Hepatocyte (in vitro differentiated cells): ENCODE data around the gene HHAT. TPM values are rescaled to one million over a fixed set of nuclear protein-coding genes. Genes with fewer than 3 reads are reported as not detected.

Experiments
- DNase-seq: peaks from one replicate; pipeline ENCODE4 v3.0.0-alpha.2; 2016; ENCODE audit warnings: low spot score
- H2AFZ ChIP-seq: fragments of 200-600 bp; sonication (generic); 2 replicates; pipeline ENCODE4 v1.6.0; 2016; ENCODE audit warnings: antibody characterized with exemption, mild to moderate bottlenecking
- H3K27ac ChIP-seq: fragments of 200-600 bp; sonication (generic); 2 replicates; pipeline ENCODE4 v1.5.1; 2016; ENCODE audit warnings: mild to moderate bottlenecking
- H3K27me3 ChIP-seq: fragments of 200-600 bp; sonication (generic); 2 replicates; pipeline ENCODE4 v1.6.1; 2016
- H3K36me3 ChIP-seq: fragments of 200-600 bp; sonication (generic); replicated peaks from 2 replicates; pipeline ENCODE4 v1.5.1; 2016; ENCODE audit warnings: low read depth; ENCODE audit not compliant: insufficient read depth
- H3K4me1 ChIP-seq: fragments of 200-600 bp; sonication (generic); 2 replicates; pipeline ENCODE4 v1.5.1; 2016; ENCODE audit warnings: mild to moderate bottlenecking, moderate library complexity; ENCODE audit not compliant: insufficient read depth
- H3K4me2 ChIP-seq: fragments of 200-600 bp; sonication (generic); 2 replicates; pipeline ENCODE4 v1.6.0; 2016
- H3K4me3 ChIP-seq: fragments of 200-600 bp; sonication (generic); 2 replicates; pipeline ENCODE4 v1.5.1; 2016; ENCODE audit warnings: mild to moderate bottlenecking
- H3K79me2 ChIP-seq: fragments of 200-600 bp; sonication (generic); 2 replicates; pipeline ENCODE4 v1.6.0; 2017; ENCODE audit warnings: mild to moderate bottlenecking
- H3K9me2 ChIP-seq: fragments of 200-600 bp; sonication (generic); replicated peaks from 2 replicates; pipeline ENCODE4 v1.6.0; 2017; ENCODE audit warnings: mild to moderate bottlenecking; ENCODE audit not compliant: insufficient read depth
- H3K9me3 ChIP-seq: fragments of 200-600 bp; sonication (generic); 2 replicates; pipeline ENCODE4 v1.5.1; 2016; ENCODE audit warnings: low read depth, mild to moderate bottlenecking
- H4K20me1 ChIP-seq: fragments of 200-600 bp; sonication (generic); 2 replicates; pipeline ENCODE4 v1.6.0; 2016; ENCODE audit warnings: mild to moderate bottlenecking; ENCODE audit not compliant: insufficient read depth, poor library complexity, severe bottlenecking
- CTCF ChIP-seq: fragments of 200-600 bp; sonication (generic); IDR thresholded peaks from 2 replicates; pipeline ENCODE4 v1.5.1; 2016; ENCODE audit warnings: antibody characterized with exemption, mild to moderate bottlenecking; ENCODE audit not compliant: poor library complexity
- EZH2 ChIP-seq: fragments of 200-600 bp; sonication (generic); IDR thresholded peaks from 2 replicates; pipeline ENCODE4 v1.6.1; 2016; ENCODE audit warnings: antibody characterized with exemption, mild to moderate bottlenecking, borderline replicate concordance
- EZH2phosphoT487 ChIP-seq: fragments of 200-600 bp; sonication (generic); IDR thresholded peaks from one replicate; pipeline ENCODE4 v1.6.1; 2018; ENCODE audit warnings: antibody characterized with exemption, mild to moderate bottlenecking, low read depth, moderate library complexity; ENCODE audit not compliant: unreplicated experiment, severe bottlenecking
- WGBS: methylation state at CpG from one replicate; pipeline ENCODE4 v1.1.6; 2016; ENCODE audit warnings: low lambda C conversion rate; ENCODE audit errors: missing lambda C conversion rate; 5-methylcytosine and 5-hydroxymethylcytosine counted together
- polyA plus RNA-seq: library from polyadenylated mRNA; unstranded; fragments of >200 nt; fragmentation: Nextera tagmentation; extraction: Ambion mirVana; gene quantifications from 2 replicates; pipeline ENCODE4 v1.2.1, GENCODE V29; 2016
- total RNA-seq: library from RNA; depleted of rRNA; stranded (reverse); fragments of >200 nt; gene quantifications from 2 replicates; pipeline ENCODE4 v1.2.3, GENCODE V29; 2014

Gene HHAT
- total and polyA plus RNA-seq, 2 experiments from 2014 or later: 5.3 to 6.3 TPM

- H3K9me3 ChIP-seq: no peaks in the 10 kb centered on the region
- H3K27me3 ChIP-seq: no peaks in the 10 kb centered on the region
- no peaks in the 10 kb centered on the region for H4K20me1 ChIP-seq
- no peak overlapping the region for H3K4me3 ChIP-seq
- no peak overlapping the region for H3K27ac ChIP-seq
- no peak for TF ChIP-seq EZH2phosphoT487
- TF ChIP-seq CTCF: no peak
- TF ChIP-seq EZH2: no peak
- no peaks in the 10 kb centered on the region for H3K9me2 ChIP-seq
- DNase-seq: no peak
- no peaks in the 10 kb centered on the region for H3K4me1 ChIP-seq
- H3K79me2 ChIP-seq: no peaks in the 10 kb centered on the region
- no peak overlapping the region for H2AFZ ChIP-seq
- no peak overlapping the region for H3K4me2 ChIP-seq
- 97% methylated on average over 7 of the region's 7 CpGs for WGBS
- no peaks in the 10 kb centered on the region for H3K36me3 ChIP-seq
These were observed 100.0 kb downstream of the HHAT start for GRCh38 chr1:210428696-210429095.

- Histone ChIP-seq H4K20me1 (no peaks in the 10 kb centered on the region), H3K4me3 (no peak overlapping the region), H3K9me2 (no peaks in the 10 kb centered on the region), H2AFZ (no peak overlapping the region), H3K27ac (no peak overlapping the region), H3K79me2 (no peaks in the 10 kb centered on the region), H3K9me3 (no peaks in the 10 kb centered on the region), H3K27me3 (no peaks in the 10 kb centered on the region), H3K4me2 (no peak overlapping the region), H3K4me1 (no peaks in the 10 kb centered on the region), H3K36me3 (no peaks in the 10 kb centered on the region)
- whole genome bisulfite sequencing: 72% methylated on average over 4 of the region's 4 CpGs
- DNase-seq: no peak
- TF ChIP-seq EZH2 (no peak), EZH2phosphoT487 (no peak), CTCF (no peak)
These were observed 105.5 kb downstream of the HHAT start for GRCh38 chr1:210434223-210434622.

- H3K27ac ChIP-seq: no peak overlapping the region
- no peaks in the 10 kb centered on the region for H4K20me1 ChIP-seq
- no peaks in the 10 kb centered on the region for H3K4me1 ChIP-seq
- no peaks in the 10 kb centered on the region for H3K36me3 ChIP-seq
- no peaks in the 10 kb centered on the region for H3K79me2 ChIP-seq
- H3K9me2 ChIP-seq: no peaks in the 10 kb centered on the region
- no peak overlapping the region for H2AFZ ChIP-seq
- DNase-seq: no peak
- no peaks in the 10 kb centered on the region for H3K27me3 ChIP-seq
- H3K9me3 ChIP-seq: no peaks in the 10 kb centered on the region
- H3K4me2 ChIP-seq: no peak overlapping the region
- H3K4me3 ChIP-seq: no peak overlapping the region
- WGBS: 96% methylated on average over 6 of the region's 6 CpGs
- TF ChIP-seq EZH2phosphoT487: no peak
- TF ChIP-seq CTCF: no peak
These were observed 108.4 kb downstream of the HHAT start for GRCh38 chr1:210437111-210437510.

- H3K36me3 ChIP-seq: no peaks in the 10 kb centered on the region
- 91% methylated on average over 1 of the region's 1 CpG for WGBS
- no peaks in the 10 kb centered on the region for H3K4me1 ChIP-seq
- no peaks in the 10 kb centered on the region for H3K79me2 ChIP-seq
- no peak overlapping the region for H3K4me2 ChIP-seq
- H3K27me3 ChIP-seq: no peaks in the 10 kb centered on the region
- H3K9me3 ChIP-seq: no peaks in the 10 kb centered on the region
- no peak overlapping the region for H2AFZ ChIP-seq
- H3K4me3 ChIP-seq: no peak overlapping the region
- H4K20me1 ChIP-seq: no peaks in the 10 kb centered on the region
- no peaks in the 10 kb centered on the region for H3K9me2 ChIP-seq
- TF ChIP-seq EZH2phosphoT487: no peak
- no peak for TF ChIP-seq CTCF
- TF ChIP-seq EZH2: no peak
- H3K27ac ChIP-seq: no peak overlapping the region
- DNase-seq: no peak
These were observed 109.1 kb downstream of the HHAT start for GRCh38 chr1:210437781-210438180.
